Naive B cell (primary cell): ENCODE results near the gene HEY2. TPM values are rescaled to one million over a fixed set of nuclear protein-coding genes. Genes with fewer than 3 reads are reported as not detected.
A peak's percentile ranks its signal among the peaks of the same experiment; 100 is the strongest.

Experiments used
- ATAC-seq, 2 donors: fragments of 150-1000 bp; cut with Tn5 transposase; 2 replicates each; pipeline ENCODE4 v1.10.0; 2021; ENCODE audit warnings: low read depth in 2 of 2, mild to moderate bottlenecking in 2 of 2, moderate library complexity in 2 of 2
- DNase-seq: peaks from one replicate; pipeline ENCODE4 v3.0.0; 2022
- H3K27ac Mint-ChIP-seq, 6 donors: one replicate each; pipeline ENCODE4 v1.8.0; 2020 to 2022; ENCODE audit warnings: mild to moderate bottlenecking in 6 of 6, mixed read lengths in 6 of 6, moderate library complexity in 5 of 6, inconsistent platforms in 2 of 6
- H3K27me3 Mint-ChIP-seq, 3 donors: one replicate each; pipeline ENCODE4 v1.8.0; 2021 to 2022; ENCODE audit warnings: mixed read lengths in 3 of 3, mild to moderate bottlenecking in 1 of 3
- H3K36me3 Mint-ChIP-seq, 2 donors: one replicate each; pipeline ENCODE4 v1.8.0; 2020 to 2022; ENCODE audit warnings: mixed read lengths in 2 of 2, inconsistent platforms in 1 of 2, mild to moderate bottlenecking in 1 of 2
- H3K4me1 Mint-ChIP-seq, 3 donors: one replicate each; pipeline ENCODE4 v1.8.0; 2020 to 2022; ENCODE audit warnings: mixed read lengths in 3 of 3, inconsistent platforms in 1 of 3, mild to moderate bottlenecking in 1 of 3, moderate library complexity in 1 of 3
- H3K4me3 Mint-ChIP-seq, 8 donors: one replicate each; pipeline ENCODE4 v1.8.0; 2020 to 2022; ENCODE audit warnings: mild to moderate bottlenecking in 8 of 8, mixed read lengths in 8 of 8, moderate library complexity in 8 of 8, inconsistent platforms in 2 of 8
- H3K9me3 Mint-ChIP-seq, 7 donors: one replicate each; pipeline ENCODE4 v1.8.0; 2020 to 2022; ENCODE audit warnings: mixed read lengths in 7 of 7, mild to moderate bottlenecking in 5 of 7, inconsistent platforms in 2 of 7, moderate library complexity in 1 of 7
- polyA plus RNA-seq, 6 donors: library from polyadenylated mRNA; unstranded; fragments of 300-500 nt; fragmentation: Illumina TruSeq; gene quantifications; one replicate each; pipeline ENCODE4 v1.2.3, GENCODE V29; 2021; ENCODE audit warnings: low read depth in 6 of 6

Gene HEY2
- polyA plus RNA-seq, 6 donors from 2014 or later: 0.17 to 0.48 (median 0.29) TPM; not detected in 3

GRCh38 chr6:125747589-125748405 is 1.6 kb upstream of the HEY2 start:
- H3K4me1 Mint-ChIP-seq: peaks cover 26 to 30% (median 26%) of the 10 kb centered on the region in 3 donors

GRCh38 chr6:125748406-125749172 is 843 bp upstream of the HEY2 start:
- no peak for ATAC-seq
- Mint-ChIP-seq H3K4me1 (peaks cover 26 to 30% (median 26%) of the 10 kb centered on the region in 3 donors), H3K27ac (peak overlapping the region in 5 of 6 donors; percentile 28 to 81 (median 57)), H3K36me3 (peaks cover 0 to 8% of the 10 kb centered on the region in 2 donors), H3K4me3 (peak overlapping the region; percentile 83 to 96 (median 91)), H3K9me3 (no peaks in the 10 kb centered on the region), H3K27me3 (peaks cover 9 to 29% (median 24%) of the 10 kb centered on the region in 3 donors)
- DNase-seq: peak; percentile 14

More at GRCh38 chr6:125747589-125748405, 1.6 kb upstream of the HEY2 start:
- Mint-ChIP-seq H3K27ac (peak overlapping the region; percentile 69 to 89 (median 79)), H3K9me3 (no peaks in the 10 kb centered on the region), H3K36me3 (peaks cover 0 to 8% of the 10 kb centered on the region in 2 donors), H3K27me3 (peaks cover 9 to 29% (median 24%) of the 10 kb centered on the region in 3 donors), H3K4me3 (peak overlapping the region; percentile 83 to 98 (median 92))
- peak; percentile 6 to 28 for ATAC-seq
- DNase-seq: peak; percentile 62

- Mint-ChIP-seq H3K27ac (peak overlapping the region in 4 of 6 donors; percentile 8 to 88 (median 69)), H3K4me1 (peaks cover 26 to 30% (median 26%) of the 10 kb centered on the region in 3 donors), H3K27me3 (peaks cover 9 to 29% (median 24%) of the 10 kb centered on the region in 3 donors), H3K9me3 (no peaks in the 10 kb centered on the region), H3K36me3 (peaks cover 0 to 8% of the 10 kb centered on the region in 2 donors), H3K4me3 (peak overlapping the region; percentile 83 to 96 (median 92))
- ATAC-seq (no peak), DNase-seq (peak; percentile 9)
Observed at GRCh38 chr6:125749865-125750691, 646 bp downstream of the HEY2 start.

- Mint-ChIP-seq H3K4me1 (peaks cover 26 to 30% (median 26%) of the 10 kb centered on the region in 3 donors), H3K36me3 (peaks cover 0 to 8% of the 10 kb centered on the region in 2 donors), H3K9me3 (no peaks in the 10 kb centered on the region), H3K27ac (peak overlapping the region in 1 of 6 donors; percentile 54), H3K4me3 (peak overlapping the region; percentile 12 to 96 (median 90)), H3K27me3 (peaks cover 9 to 29% (median 24%) of the 10 kb centered on the region in 3 donors)
- ATAC-seq (no peak), DNase-seq (no peak)
Observed at GRCh38 chr6:125750692-125751333, 1.4 kb downstream of the HEY2 start.

GRCh38 chr6:125751334-125751916 is 2.0 kb downstream of the HEY2 start:
- peaks cover 9 to 23% (median 18%) of the 10 kb centered on the region in 3 donors for H3K27me3 Mint-ChIP-seq
- peaks cover 0 to 7% of the 10 kb centered on the region in 2 donors for H3K36me3 Mint-ChIP-seq
- DNase-seq (no peak), ATAC-seq (no peak)
- no peak overlapping the region for H3K27ac Mint-ChIP-seq
- peaks cover 20 to 30% (median 21%) of the 10 kb centered on the region in 3 donors for H3K4me1 Mint-ChIP-seq
- H3K4me3 Mint-ChIP-seq: peak overlapping the region in 1 of 8 donors; percentile 40
- no peaks in the 10 kb centered on the region for H3K9me3 Mint-ChIP-seq

- H3K27ac Mint-ChIP-seq: no peak overlapping the region
- H3K36me3 Mint-ChIP-seq: no peaks in the 10 kb centered on the region
- H3K9me3 Mint-ChIP-seq: no peaks in the 10 kb centered on the region
- H3K4me3 Mint-ChIP-seq: no peak overlapping the region
- ATAC-seq (no peak), DNase-seq (no peak)
- H3K4me1 Mint-ChIP-seq: peaks cover 13 to 21% (median 16%) of the 10 kb centered on the region in 3 donors
- H3K27me3 Mint-ChIP-seq: peaks cover 4 to 16% (median 13%) of the 10 kb centered on the region in 3 donors
Observed at GRCh38 chr6:125752773-125753172, 3.3 kb downstream of the HEY2 start.

GRCh38 chr6:125753218-125753936 is 3.9 kb downstream of the HEY2 start:
- Mint-ChIP-seq H3K27ac (no peak overlapping the region), H3K4me1 (peaks cover 13 to 18% (median 16%) of the 10 kb centered on the region in 3 donors), H3K36me3 (no peaks in the 10 kb centered on the region), H3K4me3 (peak overlapping the region in 1 of 8 donors; percentile 55), H3K27me3 (peaks cover 4 to 16% (median 13%) of the 10 kb centered on the region in 3 donors), H3K9me3 (no peaks in the 10 kb centered on the region)
- peak; percentile 34 for DNase-seq
- ATAC-seq: no peak

- ATAC-seq: no peak
- peaks cover 5 to 18% (median 15%) of the 10 kb centered on the region in 3 donors for H3K27me3 Mint-ChIP-seq
- H3K27ac Mint-ChIP-seq: peak overlapping the region in 1 of 6 donors; percentile 59
Observed at GRCh38 chr6:125753937-125754259, 4.5 kb downstream of the HEY2 start.

GRCh38 chr6:125754566-125754965 is 5.1 kb downstream of the HEY2 start:
- H3K27me3 Mint-ChIP-seq: peaks cover 9 to 23% (median 21%) of the 10 kb centered on the region in 3 donors
- H3K4me3 Mint-ChIP-seq: no peak overlapping the region
- H3K27ac Mint-ChIP-seq: no peak overlapping the region
- DNase-seq (no peak), ATAC-seq (no peak)
- peaks cover 0 to 2% of the 10 kb centered on the region in 2 donors for H3K36me3 Mint-ChIP-seq
- H3K9me3 Mint-ChIP-seq: peaks cover 0 to 3% (median 0%) of the 10 kb centered on the region in 7 donors
- H3K4me1 Mint-ChIP-seq: peaks cover 12 to 19% (median 15%) of the 10 kb centered on the region in 3 donors

More at GRCh38 chr6:125753937-125754259, 4.5 kb downstream of the HEY2 start:
- peaks cover 13 to 16% (median 13%) of the 10 kb centered on the region in 3 donors for H3K4me1 Mint-ChIP-seq
- H3K36me3 Mint-ChIP-seq: no peaks in the 10 kb centered on the region
- H3K4me3 Mint-ChIP-seq: no peak overlapping the region
- no peak for DNase-seq
- H3K9me3 Mint-ChIP-seq: no peaks in the 10 kb centered on the region

- Mint-ChIP-seq H3K4me3 (peak overlapping the region in 3 of 8 donors; percentile 10 to 59 (median 13)), H3K4me1 (peaks cover 0 to 14% (median 0%) of the 10 kb centered on the region in 3 donors), H3K9me3 (peaks cover 0 to 5% (median 0%) of the 10 kb centered on the region in 7 donors), H3K27ac (peak overlapping the region in 2 of 6 donors; percentile 4 to 68), H3K27me3 (peaks cover 13 to 23% (median 19%) of the 10 kb centered on the region in 3 donors), H3K36me3 (peaks cover 0 to 5% of the 10 kb centered on the region in 2 donors)
- DNase-seq: no peak
- peak in 1 of 2 donors; percentile 28 for ATAC-seq
Observed at GRCh38 chr6:125759184-125759902, 9.9 kb downstream of the HEY2 start.

- DNase-seq: no peak
- peaks cover 0 to 5% (median 0%) of the 10 kb centered on the region in 7 donors for H3K9me3 Mint-ChIP-seq
- peaks cover 0 to 14% (median 0%) of the 10 kb centered on the region in 3 donors for H3K4me1 Mint-ChIP-seq
- no peak for ATAC-seq
- H3K36me3 Mint-ChIP-seq: peaks cover 0 to 5% of the 10 kb centered on the region in 2 donors
- peaks cover 13 to 25% (median 21%) of the 10 kb centered on the region in 3 donors for H3K27me3 Mint-ChIP-seq
- peak overlapping the region in 1 of 6 donors; percentile 1 for H3K27ac Mint-ChIP-seq
- no peak overlapping the region for H3K4me3 Mint-ChIP-seq
Observed at GRCh38 chr6:125759959-125760457, 10.6 kb downstream of the HEY2 start.
